Glomerular visceral epithelial cell (primary cell): ENCODE data around the gene PLA2G7.

Source experiments
- DNase-seq: peaks from one replicate; pipeline ENCODE4 v3.0.0-alpha.2; 2016; ENCODE audit errors: extremely low spot score

The PLA2G7 gene

DNA sequence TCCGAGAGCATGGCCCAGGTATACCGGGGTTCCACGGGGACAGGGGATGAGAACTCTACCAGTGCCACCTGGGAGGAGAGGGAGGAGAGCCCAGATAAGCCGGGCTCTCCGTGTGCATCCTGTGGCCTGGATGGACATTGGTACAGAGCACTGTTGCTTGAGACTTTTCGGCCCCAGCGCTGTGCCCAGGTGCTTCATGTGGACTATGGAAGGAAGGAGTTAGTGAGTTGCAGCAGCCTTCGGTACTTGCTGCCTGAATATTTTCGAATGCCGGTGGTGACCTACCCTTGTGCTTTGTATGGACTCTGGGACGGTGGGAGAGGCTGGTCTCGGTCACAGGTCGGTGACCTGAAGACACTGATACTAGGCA lies 46.2 kb downstream of the PLA2G7 start:
- no peak for DNase-seq

DNA sequence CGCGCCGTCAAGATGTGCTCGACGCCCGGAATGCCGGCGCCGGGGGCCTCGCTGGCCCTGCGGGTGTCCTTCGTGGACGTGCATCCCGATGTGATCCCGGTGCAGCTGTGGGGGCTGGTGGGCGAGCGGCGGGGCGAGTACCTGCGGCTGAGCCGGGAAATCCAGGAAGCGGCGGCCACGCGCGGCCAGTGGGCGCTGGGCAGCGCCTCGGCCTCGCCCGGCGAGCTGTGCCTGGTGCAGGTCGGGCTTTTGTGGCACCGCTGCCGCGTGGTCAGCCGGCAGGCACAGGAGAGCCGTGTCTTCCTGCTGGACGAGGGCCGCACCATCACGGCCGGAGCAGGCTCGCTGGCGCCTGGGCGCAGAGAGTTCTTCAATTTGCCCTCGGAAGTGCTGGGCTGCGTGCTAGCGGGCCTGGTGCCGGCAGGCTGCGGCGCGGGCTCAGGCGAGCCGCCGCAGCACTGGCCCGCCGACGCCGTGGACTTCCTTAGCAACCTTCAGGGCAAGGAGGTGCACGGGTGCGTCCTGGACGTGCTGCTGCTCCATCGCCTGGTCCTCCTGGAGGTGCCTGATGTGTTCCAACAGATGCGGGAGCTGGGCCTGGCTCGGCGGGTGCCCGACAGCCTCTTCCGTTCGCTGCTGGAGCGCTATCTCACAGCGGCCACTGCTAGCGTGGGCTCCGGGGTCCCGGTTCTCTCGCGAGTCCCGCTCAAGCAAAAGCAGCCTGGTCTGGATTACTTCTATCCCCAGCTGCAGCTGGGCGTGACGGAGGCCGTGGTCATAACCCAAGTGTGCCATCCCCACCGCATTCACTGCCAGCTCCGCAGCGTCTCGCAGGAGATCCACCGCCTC lies 46.8 kb downstream of the PLA2G7 start:
- DNase-seq = no peak

DNA sequence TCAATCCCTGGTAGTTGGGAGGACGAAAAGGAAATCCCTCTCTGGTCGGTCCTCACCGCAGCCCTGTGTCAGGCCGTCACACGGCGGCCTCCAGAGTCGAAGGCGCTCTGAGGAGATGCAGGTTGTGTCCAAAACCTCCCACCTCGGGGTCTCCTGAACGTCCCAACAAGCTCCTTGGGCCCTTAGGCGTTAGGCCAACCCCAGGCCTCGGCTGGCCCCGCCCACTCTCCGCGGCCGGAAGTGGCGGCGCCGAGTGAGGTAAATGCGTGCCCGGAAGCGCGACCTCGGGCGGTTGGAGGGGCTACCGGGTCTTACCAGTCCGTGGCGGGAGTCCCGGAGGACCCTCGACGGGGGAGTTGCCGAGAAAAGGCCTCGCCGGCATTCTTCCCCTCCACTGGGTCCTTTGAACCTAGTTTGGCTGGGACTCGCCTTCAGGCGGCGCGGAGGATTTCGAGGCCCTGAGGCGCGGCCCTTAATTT lies 47.5 kb downstream of the PLA2G7 start, which contains the start of gene TDRD6:
TSS of gene TDRD6 (plus strand) at position 267 of the 479 bp plus-strand sequence. CDS start 244 bp downstream, outside the sequence.
- DNase-seq = no peak

DNA sequence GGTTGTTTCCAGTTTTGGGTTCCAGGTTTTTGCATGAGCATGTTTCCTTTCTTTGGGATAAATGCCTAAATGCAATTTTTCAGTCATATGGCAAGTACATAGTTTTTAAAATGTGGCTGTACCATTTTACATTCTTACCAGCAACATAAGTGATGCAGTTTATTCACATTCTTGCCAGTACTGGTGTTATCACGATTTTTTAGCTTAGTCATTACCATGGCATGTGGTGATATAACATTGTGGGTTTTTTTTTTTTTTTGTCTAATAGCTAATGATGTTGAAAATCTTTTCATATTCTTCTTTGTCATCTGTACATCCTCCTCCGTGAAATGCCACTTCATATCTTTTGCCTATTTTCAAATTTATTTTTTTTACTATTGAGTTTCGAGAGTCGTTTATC lies 50.4 kb downstream of the PLA2G7 start:
- peak; percentile 5 for DNase-seq

DNA sequence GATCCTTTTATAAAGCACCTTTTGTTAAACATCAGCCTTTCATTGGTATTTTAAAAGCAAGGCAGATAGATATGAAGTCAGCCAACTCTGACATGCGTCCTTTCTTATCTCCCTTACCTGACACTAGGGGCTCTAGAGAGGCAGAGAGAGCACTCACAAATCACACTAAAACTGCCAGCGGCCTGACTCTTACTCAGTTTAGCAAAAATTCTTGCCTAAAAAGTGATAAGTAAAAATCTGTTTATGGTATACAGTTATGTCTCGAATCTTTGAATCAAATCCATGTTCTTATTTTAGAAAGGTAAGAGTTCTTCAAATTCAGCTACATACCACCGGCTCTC lies 57.9 kb downstream of the PLA2G7 start:
- DNase-seq = no peak

DNA sequence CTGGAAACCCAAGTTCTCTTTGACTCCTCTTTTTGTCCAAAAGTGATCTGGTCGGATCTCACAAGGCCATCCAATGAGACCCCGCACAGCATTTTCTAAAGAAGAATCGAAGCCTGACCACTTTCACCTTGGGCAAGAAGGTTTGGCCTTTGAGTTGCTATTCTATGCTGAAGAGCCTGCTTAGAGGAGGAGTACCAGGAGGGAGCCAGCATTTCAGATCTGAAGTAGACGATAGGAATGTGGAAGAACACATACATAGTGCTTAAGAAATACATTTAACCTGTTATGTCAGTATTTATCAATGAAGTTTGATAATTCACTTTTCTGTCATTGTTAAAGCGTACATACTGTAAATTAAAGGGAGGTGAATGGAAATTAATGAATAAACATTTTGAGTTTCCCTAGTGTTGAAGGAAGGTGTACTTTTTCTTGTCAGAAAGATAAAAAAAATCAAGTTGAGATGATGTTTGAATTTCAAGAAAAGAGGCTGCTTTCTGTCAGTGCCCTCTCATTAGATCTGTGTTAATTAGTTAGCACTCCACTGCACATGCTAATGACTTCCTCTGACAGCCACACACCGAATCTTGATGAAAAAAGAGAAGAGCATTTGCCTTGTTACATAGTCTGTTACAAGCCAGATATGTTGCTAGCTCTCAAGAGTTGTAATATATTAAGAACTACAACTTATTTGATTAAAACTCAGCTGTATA lies 58.4 kb downstream of the PLA2G7 start:
- DNase-seq = no peak

DNA sequence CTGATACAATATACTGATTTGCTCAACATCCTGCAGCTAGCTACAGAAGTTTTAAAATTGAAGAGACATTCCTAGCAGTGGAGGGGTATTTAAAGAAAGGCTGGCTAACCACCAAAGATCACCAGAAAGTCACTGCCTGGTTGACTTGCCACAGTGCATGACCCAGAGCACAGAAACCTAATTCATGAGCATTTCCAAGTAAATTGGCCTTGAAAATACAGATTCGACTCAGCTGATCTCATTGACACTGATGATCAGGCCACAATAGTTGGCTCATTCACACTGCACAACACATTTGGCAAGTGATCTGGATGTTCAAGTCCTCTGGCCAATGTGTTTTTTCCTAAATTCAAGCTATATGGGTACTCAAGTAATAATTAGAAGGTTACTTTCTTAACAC lies 60.8 kb downstream of the PLA2G7 start:
- DNase-seq = no peak

DNA sequence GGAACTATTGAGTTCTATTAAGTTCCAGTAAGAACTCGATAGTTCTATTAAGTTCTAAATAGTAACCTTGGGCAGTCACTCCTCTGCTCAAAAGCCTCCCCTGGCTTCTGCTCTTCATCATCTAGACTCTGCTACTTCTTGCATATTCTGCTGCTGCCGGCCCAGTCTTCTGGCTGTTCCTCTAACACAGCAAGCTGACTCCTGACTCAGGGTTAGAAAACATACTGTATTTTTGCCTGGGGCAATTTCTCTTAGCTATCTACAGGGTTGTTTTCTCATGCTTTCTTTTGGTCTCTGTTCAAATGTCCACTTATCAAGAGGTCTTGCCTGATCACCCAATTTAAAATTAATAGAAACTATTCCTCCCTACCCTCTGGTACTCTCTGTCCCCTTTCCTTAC lies 67.8 kb downstream of the PLA2G7 start:
- DNase-seq = no peak

DNA sequence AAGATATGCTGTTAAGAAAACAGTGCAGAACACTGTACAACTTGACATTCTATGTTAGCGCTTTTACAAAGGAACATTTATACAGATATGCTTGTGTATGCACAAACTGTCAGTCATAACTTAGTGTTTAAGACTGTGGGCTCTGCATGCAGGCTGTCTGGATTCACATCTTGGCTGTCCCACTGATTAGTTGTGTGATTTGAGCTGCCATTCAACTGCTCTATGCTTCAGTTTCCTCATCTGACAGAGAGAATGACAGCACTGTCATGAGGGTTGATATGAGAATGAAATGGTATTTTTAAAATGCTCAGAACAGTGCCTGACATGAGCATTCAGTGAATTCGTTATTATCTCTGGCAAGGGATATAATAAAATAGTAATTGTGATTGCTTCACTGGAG lies 73.7 kb downstream of the PLA2G7 start:
- no peak for DNase-seq

DNA sequence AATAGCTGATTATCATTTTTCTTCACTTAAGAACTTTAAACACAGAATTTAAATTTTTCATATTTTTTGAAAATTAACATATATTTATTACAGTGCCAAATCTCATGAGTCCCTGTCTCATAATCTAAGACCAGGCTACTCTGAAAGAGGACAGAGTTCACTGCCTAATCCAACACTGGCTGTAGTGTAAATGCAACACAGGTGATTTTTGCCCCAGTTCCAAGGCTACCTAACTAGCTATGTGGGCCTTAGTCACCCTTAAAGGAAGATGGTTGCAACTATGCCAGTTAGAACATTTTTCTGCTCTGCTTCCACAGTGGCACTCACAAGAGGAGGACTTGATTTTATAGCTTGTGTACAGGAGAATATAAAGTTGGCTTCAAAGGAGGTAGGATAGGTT lies 77.5 kb downstream of the PLA2G7 start:
- DNase-seq = no peak

DNA sequence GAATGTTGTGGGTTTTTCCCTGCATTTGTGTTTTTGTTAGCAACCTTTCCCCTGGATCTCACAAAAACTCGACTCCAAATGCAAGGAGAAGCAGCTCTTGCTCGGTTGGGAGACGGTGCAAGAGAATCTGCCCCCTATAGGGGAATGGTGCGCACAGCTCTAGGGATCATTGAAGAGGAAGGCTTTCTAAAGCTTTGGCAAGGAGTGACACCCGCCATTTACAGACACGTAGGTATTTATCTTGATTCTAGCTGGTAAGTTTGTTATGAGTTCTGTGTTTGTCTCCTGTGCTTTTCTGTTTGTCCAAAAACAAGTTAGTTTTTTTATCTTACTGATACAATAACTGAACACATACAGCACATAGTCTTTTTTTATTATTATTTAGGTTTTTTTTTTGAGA lies 79.4 kb downstream of the PLA2G7 start:
- DNase-seq = no peak
